Fibroblast of peridontal ligament (primary cell): ENCODE measurements around the gene ROBO2.

Source experiments
- DNase-seq: peaks from one replicate; pipeline ENCODE4 v3.0.0-alpha.2; 2010; ENCODE audit errors: extremely low read depth

Gene ROBO2

GRCh38 chr3:77122652-77123051, 82.8 kb downstream of the ROBO2 start:
- no peak for DNase-seq

GRCh38 chr3:77125966-77126365, 86.1 kb downstream of the ROBO2 start:
- DNase-seq = no peak

- DNase-seq = no peak
These were observed 94.9 kb downstream of the ROBO2 start for GRCh38 chr3:77134769-77135168.

- DNase-seq = no peak
These were observed 97.7 kb downstream of the ROBO2 start for GRCh38 chr3:77137559-77137958.

- DNase-seq = no peak
These were observed 99.7 kb downstream of the ROBO2 start for GRCh38 chr3:77139624-77140023.

GRCh38 chr3:77141423-77141822, 101.5 kb downstream of the ROBO2 start:
- no peak for DNase-seq

- DNase-seq = no peak
These were observed 102.7 kb downstream of the ROBO2 start for GRCh38 chr3:77142578-77142977.

GRCh38 chr3:77146004-77146403, 106.1 kb downstream of the ROBO2 start:
- DNase-seq = no peak

GRCh38 chr3:77147836-77148578, 108.1 kb downstream of the ROBO2 start:
- DNase-seq = no peak

- no peak for DNase-seq
These were observed 109.5 kb downstream of the ROBO2 start for GRCh38 chr3:77149382-77149781.

GRCh38 chr3:77150028-77150427, 110.1 kb downstream of the ROBO2 start:
- no peak for DNase-seq

- DNase-seq = no peak
These were observed 110.9 kb downstream of the ROBO2 start for GRCh38 chr3:77150759-77151158.

- DNase-seq = no peak
These were observed 119.1 kb downstream of the ROBO2 start for GRCh38 chr3:77158730-77159581.

- DNase-seq = no peak
These were observed 121.1 kb downstream of the ROBO2 start for GRCh38 chr3:77160931-77161497.

GRCh38 chr3:77169823-77170222, 129.9 kb downstream of the ROBO2 start:
- no peak for DNase-seq

GRCh38 chr3:77171026-77171425, 131.1 kb downstream of the ROBO2 start:
- no peak for DNase-seq

- no peak for DNase-seq
These were observed 139.9 kb downstream of the ROBO2 start for GRCh38 chr3:77179762-77180161.

GRCh38 chr3:77182341-77182740, 142.4 kb downstream of the ROBO2 start:
- DNase-seq = no peak

GRCh38 chr3:77186319-77186718, 146.4 kb downstream of the ROBO2 start:
- DNase-seq = no peak

- DNase-seq = no peak
These were observed 146.8 kb downstream of the ROBO2 start for GRCh38 chr3:77186728-77187127.

GRCh38 chr3:77188210-77188609, 148.3 kb downstream of the ROBO2 start:
- DNase-seq = no peak

- DNase-seq = no peak
These were observed 149.4 kb downstream of the ROBO2 start for GRCh38 chr3:77189258-77189657.

GRCh38 chr3:77189684-77190083, 149.8 kb downstream of the ROBO2 start:
- no peak for DNase-seq
